T-helper 22 cell (primary cell): ENCODE results near the gene SPACA6.
"Not testable (repeated sequence)": the region's sequence is repeated elsewhere in the genome, so short reads cannot be mapped to it uniquely, and the experiment has no call there.

Experiments
- DNase-seq: peaks from one replicate; pipeline ENCODE4 v3.0.0-alpha.2; 2020; ENCODE audit warnings: low read depth

The SPACA6 gene, protein sequence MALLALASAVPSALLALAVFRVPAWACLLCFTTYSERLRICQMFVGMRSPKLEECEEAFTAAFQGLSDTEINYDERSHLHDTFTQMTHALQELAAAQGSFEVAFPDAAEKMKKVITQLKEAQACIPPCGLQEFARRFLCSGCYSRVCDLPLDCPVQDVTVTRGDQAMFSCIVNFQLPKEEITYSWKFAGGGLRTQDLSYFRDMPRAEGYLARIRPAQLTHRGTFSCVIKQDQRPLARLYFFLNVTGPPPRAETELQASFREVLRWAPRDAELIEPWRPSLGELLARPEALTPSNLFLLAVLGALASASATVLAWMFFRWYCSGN

DNA sequence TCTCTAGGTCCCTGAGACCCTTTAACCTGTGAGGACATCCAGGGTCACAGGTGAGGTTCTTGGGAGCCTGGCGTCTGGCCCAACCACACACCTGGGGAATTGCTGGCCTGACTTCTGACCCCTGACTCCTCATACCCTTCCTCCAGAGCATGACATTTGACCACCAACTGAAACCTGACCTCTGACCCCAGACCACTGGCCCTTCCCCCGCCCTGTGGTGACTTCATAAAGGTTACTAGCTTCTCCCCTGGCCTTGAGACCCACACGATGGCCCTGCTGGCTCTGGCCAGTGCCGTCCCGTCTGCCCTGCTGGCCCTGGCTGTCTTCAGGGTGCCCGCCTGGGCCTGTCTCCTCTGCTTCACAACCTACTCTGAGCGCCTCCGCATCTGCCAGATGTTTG lies at the start of gene SPACA6:
Gene SPACA6 (plus strand): TSS at position 71 of the 400 bp plus-strand sequence. CDS start 197 bp downstream, at position 268.
- DNase-seq, result no peak

GRCh38 chr19:51644636-51645271 lies 48.4 kb upstream of the SPACA6 start:
- DNase-seq, result no peak

DNA sequence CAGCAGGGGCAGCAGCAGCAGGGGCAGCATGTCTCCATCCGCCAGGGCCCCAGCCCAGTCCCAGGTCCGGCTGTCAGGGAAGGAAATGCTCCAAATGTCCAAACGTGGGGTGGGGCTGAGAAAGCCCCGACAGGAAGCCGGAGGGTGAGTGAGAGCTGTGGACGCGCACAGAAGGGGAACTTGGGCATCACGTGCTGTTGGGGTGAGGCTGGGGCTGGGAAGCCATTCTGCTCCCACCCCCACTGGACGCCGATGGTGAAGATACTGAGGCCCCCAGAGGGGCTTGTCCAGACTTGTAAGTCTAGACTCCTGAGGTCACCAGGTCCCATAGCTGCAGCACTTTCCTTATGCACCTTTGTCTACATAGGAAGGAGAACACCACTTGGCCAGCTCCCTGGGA lies 46.4 kb upstream of the SPACA6 start, which contains the start of gene SIGLEC14:
Gene SIGLEC14 (minus strand): TSS at position 96 of the 400 bp plus-strand sequence. CDS start 66 bp downstream, at position 30.
- DNase-seq, result not testable (repeated sequence)

- DNase-seq, result no peak
These were observed 45.8 kb upstream of the SPACA6 start for GRCh38 chr19:51647318-51647717.

DNA sequence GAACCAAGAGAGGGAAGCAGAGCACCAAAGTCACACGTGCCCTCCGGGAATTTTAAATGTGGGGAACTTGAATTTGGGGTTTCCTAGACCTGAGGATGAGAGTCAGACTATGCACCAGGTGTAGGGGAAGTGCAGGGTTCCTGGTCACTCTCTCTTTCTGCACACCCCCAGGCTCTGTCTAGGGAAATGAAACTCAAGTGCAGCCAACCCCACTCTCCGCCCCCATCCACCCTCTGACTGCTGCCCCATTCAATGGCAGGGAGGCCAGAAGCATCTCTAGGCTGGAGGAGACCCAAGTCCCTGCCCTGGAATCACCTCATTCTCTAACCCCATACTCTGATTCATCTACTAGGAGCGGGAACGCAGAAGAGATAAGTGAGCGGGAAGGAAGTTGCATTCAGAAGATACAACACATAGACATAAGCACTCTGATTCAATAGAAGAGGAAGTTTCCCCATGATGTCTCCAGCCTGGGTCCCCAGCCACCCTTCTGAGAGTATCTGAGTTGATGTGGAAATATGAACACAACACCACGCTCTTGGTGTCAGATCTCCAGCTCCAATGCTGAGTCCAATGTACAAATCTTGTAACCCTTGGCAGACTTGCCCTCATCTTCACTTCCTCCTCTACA lies 41.8 kb upstream of the SPACA6 start:
- DNase-seq, result no peak

DNA sequence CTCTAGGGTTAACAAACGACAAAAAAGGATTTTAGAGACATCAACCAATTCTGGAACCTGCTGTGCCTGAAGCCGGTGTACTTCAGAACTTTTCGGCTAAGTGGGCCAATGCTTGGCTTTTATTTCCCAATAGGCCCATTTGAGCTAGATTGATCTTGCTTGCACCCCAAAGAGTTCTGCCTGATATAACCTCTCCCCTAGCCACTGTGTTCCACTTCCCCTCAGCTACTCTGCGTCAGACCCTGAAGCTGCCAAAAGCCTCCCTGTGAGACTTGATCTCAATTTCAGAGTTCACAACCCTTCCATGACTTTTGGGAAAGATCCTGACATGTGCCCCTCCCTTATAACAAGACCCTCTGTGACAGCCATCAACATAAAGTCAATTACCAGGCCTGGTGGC lies 40.9 kb upstream of the SPACA6 start:
- DNase-seq, result no peak

- DNase-seq, result no peak
These were observed 40.0 kb upstream of the SPACA6 start for GRCh38 chr19:51653162-51653561.

GRCh38 chr19:51654783-51655182 lies 38.3 kb upstream of the SPACA6 start:
- DNase-seq, result no peak

DNA sequence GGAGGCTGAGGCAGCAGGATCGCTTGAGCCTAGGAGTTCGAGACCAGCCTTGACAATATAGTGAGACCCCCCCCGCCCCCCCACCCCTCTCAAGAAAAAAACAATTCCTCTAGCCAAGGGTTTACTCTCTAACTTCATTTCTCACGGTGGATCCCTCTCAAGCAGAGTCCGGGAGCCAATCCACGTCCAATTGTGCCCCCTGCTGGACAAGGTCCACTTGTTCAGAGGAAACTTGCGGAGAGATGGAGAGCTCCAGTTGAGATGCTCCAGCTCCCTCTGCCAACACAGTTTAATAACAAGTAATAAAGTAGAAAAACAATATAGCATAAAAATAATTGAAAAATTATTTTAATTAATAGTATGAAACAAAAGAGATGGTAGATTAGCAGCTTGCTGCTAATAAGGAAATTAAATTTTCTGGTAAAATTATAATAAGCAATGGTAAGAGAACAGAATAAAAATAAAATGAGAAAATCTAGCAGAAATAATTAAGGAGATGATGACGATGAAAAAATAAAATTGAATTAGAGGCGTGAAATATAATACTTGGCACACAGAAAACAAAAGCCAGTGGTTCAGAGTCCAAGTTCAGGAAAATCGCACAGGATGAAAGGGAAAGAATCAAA lies 32.0 kb upstream of the SPACA6 start:
- no peak for DNase-seq

DNA sequence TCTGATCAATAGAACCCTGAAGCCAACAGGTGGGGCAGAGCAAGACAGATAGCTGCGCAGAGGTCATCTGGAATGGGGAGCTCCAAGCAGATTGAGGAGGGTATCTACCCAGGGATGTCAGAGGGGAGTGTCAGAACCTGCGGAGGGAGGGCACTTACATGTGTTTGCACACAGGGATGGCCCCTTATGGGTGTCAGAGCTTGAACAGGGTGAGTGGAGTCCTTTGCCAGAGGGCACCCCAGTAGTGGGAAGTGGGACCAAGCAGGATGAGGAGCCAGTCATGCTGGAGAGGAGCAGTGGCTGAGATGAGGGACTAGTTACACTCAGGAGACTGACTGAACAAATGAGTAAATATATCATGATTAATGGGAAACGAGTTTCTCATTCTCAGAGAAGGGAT lies 29.5 kb upstream of the SPACA6 start:
- no peak for DNase-seq

DNA sequence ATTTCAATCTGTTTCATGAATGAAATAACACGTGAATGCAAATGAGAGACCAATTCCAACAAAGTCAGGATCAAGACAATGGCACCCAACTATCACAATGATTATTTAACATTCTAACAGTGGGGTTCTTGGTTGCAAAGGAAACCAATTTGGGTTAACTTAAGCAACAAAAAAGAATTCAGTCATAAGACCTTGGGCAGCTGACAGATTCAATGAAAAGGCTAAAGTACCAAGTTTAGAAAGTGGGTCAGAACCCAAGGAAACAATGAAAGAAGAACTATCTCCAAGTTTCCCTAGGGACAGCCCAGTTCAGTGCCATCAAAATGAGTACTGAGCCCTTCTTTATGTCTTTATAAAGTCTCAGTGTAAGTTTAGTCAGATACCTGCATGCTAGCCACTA lies 29.0 kb upstream of the SPACA6 start:
- DNase-seq, result no peak

DNA sequence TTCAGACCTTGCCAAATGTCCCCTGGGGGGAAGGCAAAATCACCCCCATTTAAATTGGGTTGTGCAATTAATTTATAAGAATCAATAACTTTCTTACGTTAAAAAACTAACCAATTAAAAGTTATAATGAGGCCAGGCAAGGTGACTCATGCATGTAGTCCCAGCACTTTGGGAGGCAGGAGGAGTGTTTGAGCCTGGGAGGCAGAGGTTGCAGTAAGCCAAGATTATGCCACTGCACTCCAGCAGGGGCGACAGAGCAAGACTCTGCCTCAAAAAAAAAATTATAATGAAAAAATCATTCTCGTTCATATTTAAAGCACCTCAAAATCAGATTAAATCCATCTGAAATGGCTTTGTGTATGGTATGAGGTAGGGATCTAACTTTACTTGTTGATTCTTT lies 28.1 kb upstream of the SPACA6 start:
- DNase-seq, result no peak

DNA sequence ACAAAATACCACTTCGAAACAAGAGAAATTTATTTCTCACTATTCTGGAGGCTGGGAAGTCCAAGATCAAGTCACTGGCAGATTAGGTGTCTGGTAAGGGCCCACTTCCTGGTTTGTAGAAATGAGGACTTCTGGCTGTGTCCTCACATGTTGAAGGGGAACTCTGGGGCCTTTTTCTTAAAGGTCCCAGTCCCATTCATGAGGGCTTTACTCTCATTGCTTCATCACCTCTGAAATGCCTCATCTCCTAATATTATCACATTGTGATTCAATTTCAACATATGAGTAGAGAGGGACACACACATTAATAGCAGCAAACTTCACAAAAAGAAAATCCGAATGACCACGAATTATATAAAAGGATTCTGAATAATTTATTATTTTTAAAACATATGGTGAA lies 24.9 kb upstream of the SPACA6 start:
- no peak for DNase-seq

- DNase-seq, result not testable (repeated sequence)
These were observed 17.1 kb upstream of the SPACA6 start for GRCh38 chr19:51675911-51676565.

- DNase-seq, result no peak
These were observed 16.5 kb upstream of the SPACA6 start for GRCh38 chr19:51676566-51677083.

GRCh38 chr19:51680474-51680873 lies 12.7 kb upstream of the SPACA6 start:
- DNase-seq, result no peak

GRCh38 chr19:51681286-51681941 lies 11.7 kb upstream of the SPACA6 start:
- no peak for DNase-seq

DNA sequence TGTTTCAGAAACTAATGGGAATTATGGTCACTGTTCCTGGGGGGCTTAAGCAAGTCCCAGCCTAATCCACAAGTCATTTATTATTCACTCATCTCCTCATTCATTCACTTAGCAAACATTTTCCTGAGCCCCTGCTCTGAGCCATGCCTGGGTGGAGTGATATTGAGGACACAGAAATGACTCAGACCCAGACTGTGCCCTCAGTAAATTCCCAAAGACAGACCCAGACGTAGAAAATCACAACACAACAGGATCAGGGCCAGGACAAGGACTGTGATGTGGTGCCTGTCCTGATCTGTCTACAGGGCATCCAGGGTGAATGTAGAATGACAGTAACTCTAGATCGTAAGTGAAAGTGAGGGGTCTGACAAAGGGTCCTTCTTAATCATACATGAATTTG lies 7.0 kb upstream of the SPACA6 start:
- no peak for DNase-seq

GRCh38 chr19:51687791-51688670 lies 5.1 kb upstream of the SPACA6 start:
- DNase-seq, result no peak
